ENCODE data around the gene UGT2A1.

The UGT2A1 gene

DNA sequence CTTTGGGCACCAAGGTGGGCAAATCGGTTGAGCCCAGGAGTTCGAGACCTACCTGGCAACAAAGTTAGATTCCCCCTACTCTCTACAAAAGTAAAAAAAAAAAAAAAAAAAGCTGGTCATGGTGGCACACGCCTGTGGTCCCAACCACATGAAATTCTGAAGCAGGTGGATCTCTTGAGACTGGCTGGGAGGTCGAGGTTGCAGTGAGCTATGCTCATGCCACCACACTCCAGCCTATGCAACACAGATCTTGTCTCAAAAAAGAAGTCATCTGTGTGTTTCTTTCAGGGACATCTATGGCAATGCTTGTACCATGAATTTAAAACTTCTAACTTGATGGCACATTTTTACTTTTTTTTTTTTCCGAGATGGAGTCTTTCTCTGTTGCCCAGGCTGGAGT, 68.9 kb downstream of the UGT2A1 start:
- DNase-seq: no peak

DNA sequence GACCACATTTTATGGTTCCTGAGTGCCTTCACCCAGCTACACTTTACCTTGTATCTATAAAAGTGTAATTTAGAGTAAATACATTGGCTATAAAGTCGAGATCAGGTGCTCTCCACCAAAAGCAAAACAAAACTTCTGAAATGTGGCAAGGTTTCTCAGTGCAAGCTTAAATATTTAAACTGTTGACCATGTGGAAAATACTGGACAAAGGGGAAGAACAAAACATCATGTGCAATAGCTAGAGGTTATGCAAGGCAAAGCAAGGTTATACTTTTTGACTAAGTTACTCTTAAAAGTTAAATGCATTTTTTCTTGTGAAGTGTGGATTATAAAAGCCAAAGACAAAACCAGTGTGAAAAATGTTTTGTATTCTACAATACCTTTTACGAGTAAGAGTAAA, 69.5 kb downstream of the UGT2A1 start:
- DNase-seq: no peak

DNA sequence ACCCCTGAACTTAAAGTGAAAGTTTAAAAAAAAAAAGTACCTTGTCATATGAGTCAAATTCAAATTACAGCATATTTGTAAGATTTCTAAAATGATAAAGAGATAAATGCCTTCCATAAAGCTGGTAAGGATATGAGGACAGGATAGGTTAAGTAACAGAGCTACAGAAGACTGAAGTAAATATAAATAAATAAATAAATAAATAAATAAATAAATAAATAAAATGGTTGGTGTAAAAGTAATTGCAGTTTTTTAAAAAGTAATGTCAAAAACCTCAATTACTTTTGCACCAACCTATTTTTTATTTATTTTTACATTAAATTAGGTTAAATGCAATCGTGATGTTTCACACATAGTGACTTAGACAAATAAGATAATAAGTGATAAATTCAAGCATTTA, 75.8 kb downstream of the UGT2A1 start:
- DNase-seq: no peak

DNA sequence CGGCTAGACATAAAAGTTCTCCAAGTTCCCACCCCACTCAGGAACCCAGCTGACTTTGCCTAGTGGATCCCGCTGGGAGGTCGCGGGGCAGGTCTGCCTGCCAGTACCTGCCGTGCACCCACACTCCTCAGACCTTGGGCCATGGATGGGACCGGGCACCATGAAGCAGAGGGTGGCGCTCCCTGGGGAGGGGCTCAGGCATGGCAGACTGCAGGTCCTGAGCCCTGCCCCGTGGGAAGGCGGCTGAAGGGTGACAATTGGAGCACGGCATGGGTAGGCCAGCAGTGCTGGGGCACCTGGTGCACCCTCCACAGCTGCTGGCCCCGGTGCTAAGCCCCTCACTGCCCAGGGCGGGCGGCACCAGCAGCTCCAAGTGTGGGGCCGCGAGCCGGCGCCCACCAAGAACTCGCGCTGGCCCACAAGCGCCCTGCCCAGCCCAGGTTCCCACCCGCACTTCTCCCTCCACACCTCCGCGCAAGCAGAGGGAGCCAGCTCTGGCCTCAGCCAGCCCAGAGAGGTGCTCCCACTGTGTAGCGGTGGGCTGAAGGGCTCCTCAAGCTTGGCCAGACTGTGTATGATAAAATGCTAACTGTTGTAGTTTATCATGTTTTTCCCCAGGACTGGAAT, 76.7 kb downstream of the UGT2A1 start:
- DNase-seq: no peak

- no peak for DNase-seq
Measured at GRCh38 chr4:69568787-69569186, 84.3 kb downstream of the UGT2A1 start.

- DNase-seq: no peak
Measured at GRCh38 chr4:69563424-69563823, 89.6 kb downstream of the UGT2A1 start.

- DNase-seq: no peak
Measured at GRCh38 chr4:69549651-69550050, 103.4 kb downstream of the UGT2A1 start.

- no peak for DNase-seq
Measured at GRCh38 chr4:69546134-69546765, 106.8 kb downstream of the UGT2A1 start.
